Measurements from ENCODE around the gene HDAC11.
"Not testable (repeated sequence)": the region's sequence is repeated elsewhere in the genome, so short reads cannot be mapped to it uniquely, and the experiment has no call there.

Gene HDAC11

GRCh38 chr3:13506680-13507079 lies 26.6 kb downstream of the HDAC11 start:
- no peak for DNase-seq (ENCODE audit: low read depth in 2 of 2, low spot score in 1 of 2)

- no peak for DNase-seq (ENCODE audit: low read depth in 2 of 2, low spot score in 1 of 2)
Measured at GRCh38 chr3:13507247-13507569, 27.1 kb downstream of the HDAC11 start.

GRCh38 chr3:13507570-13508339 lies 27.6 kb downstream of the HDAC11 start:
- DNase-seq (ENCODE audit: low read depth in 2 of 2, low spot score in 1 of 2): no peak

- no peak for DNase-seq (ENCODE audit: low read depth in 2 of 2, low spot score in 1 of 2)
Measured at GRCh38 chr3:13508496-13508895, 28.4 kb downstream of the HDAC11 start.

GRCh38 chr3:13509059-13509815 lies 29.1 kb downstream of the HDAC11 start:
- no peak for DNase-seq (ENCODE audit: low read depth in 2 of 2, low spot score in 1 of 2)

GRCh38 chr3:13509816-13510192 lies 29.7 kb downstream of the HDAC11 start:
- DNase-seq (ENCODE audit: low read depth in 2 of 2, low spot score in 1 of 2): no peak

GRCh38 chr3:13512451-13512850 lies 32.3 kb downstream of the HDAC11 start:
- DNase-seq (ENCODE audit: low read depth in 2 of 2, low spot score in 1 of 2): no peak

- no peak for DNase-seq (ENCODE audit: low read depth in 2 of 2, low spot score in 1 of 2)
Measured at GRCh38 chr3:13513051-13513912, 33.2 kb downstream of the HDAC11 start.

GRCh38 chr3:13513913-13514517 lies 33.9 kb downstream of the HDAC11 start:
- no peak for DNase-seq (ENCODE audit: low read depth in 2 of 2, low spot score in 1 of 2)

- DNase-seq (ENCODE audit: low read depth in 2 of 2, low spot score in 1 of 2): no peak
Measured at GRCh38 chr3:13514639-13515435, 34.7 kb downstream of the HDAC11 start.

GRCh38 chr3:13515786-13516759 lies 36.0 kb downstream of the HDAC11 start:
- DNase-seq (ENCODE audit: low read depth in 2 of 2, low spot score in 1 of 2): no peak

GRCh38 chr3:13516760-13517135 lies 36.6 kb downstream of the HDAC11 start:
- no peak for DNase-seq (ENCODE audit: low read depth in 2 of 2, low spot score in 1 of 2)

GRCh38 chr3:13517253-13517977 lies 37.3 kb downstream of the HDAC11 start:
- no peak for DNase-seq (ENCODE audit: low read depth in 2 of 2, low spot score in 1 of 2)

- DNase-seq (ENCODE audit: low read depth in 2 of 2, low spot score in 1 of 2): no peak
Measured at GRCh38 chr3:13518516-13518953, 38.4 kb downstream of the HDAC11 start.

- DNase-seq (ENCODE audit: low read depth in 2 of 2, low spot score in 1 of 2): no peak
Measured at GRCh38 chr3:13519006-13519791, 39.1 kb downstream of the HDAC11 start.

- no peak for DNase-seq (ENCODE audit: low read depth in 2 of 2, low spot score in 1 of 2)
Measured at GRCh38 chr3:13520326-13520880, 40.3 kb downstream of the HDAC11 start.

- DNase-seq (ENCODE audit: low read depth in 2 of 2, low spot score in 1 of 2): no peak
Measured at GRCh38 chr3:13521309-13521708, 41.2 kb downstream of the HDAC11 start.

GRCh38 chr3:13521749-13522148 lies 41.6 kb downstream of the HDAC11 start:
- DNase-seq (ENCODE audit: low read depth in 2 of 2, low spot score in 1 of 2): not testable (repeated sequence)

Data from stimulated activated CD8-positive, alpha-beta memory T cell treated with anti-CD3 and anti-CD28 coated beads, Interleukin-4, amount 100 ng/mL, for 1 hour (primary cell).